ENCODE measurements around the gene COQ9.

DNA sequence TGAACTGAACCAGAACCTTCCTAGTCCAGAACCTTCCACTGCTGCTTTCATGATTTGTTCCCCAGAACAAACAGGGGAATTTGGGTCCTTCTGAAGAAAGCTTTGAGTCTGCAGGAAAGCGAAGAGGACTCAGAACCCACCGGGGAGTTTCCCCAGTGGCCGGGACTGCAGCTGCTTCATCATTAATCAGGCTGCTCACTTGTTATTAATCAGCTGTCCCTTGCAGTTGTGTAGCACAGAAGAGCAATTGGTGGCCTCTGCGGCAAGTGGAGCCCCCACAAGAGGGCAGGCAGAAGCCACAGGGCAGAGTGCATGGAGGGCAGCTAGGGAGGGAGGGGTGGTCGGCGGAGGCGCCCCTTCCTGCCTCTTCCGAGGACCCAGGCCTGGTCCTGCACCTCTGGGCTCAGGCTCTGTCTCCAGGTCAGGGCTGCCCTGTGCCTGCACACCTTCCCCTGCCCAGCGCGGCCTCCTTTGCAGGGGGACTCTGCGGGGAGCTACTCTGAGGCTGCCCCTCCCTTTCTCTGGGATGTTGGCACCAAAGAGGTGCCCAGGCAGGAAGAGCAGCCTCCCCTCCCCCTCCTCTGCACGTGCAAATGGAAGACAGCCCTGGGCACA, 35.8 kb upstream of the COQ9 start:
- TF ChIP-seq, protein P1, sequence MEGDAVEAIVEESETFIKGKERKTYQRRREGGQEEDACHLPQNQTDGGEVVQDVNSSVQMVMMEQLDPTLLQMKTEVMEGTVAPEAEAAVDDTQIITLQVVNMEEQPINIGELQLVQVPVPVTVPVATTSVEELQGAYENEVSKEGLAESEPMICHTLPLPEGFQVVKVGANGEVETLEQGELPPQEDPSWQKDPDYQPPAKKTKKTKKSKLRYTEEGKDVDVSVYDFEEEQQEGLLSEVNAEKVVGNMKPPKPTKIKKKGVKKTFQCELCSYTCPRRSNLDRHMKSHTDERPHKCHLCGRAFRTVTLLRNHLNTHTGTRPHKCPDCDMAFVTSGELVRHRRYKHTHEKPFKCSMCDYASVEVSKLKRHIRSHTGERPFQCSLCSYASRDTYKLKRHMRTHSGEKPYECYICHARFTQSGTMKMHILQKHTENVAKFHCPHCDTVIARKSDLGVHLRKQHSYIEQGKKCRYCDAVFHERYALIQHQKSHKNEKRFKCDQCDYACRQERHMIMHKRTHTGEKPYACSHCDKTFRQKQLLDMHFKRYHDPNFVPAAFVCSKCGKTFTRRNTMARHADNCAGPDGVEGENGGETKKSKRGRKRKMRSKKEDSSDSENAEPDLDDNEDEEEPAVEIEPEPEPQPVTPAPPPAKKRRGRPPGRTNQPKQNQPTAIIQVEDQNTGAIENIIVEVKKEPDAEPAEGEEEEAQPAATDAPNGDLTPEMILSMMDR (IDR thresholded peaks at IDR 0.05), result no peak
- TF ChIP-seq EP300 (IDR thresholded peaks at IDR 0.05) (no peak), POLR2A (IDR thresholded peaks at IDR 0.05) (no peak), POLR2AphosphoS5 (IDR thresholded peaks at IDR 0.05) (no peak)
